Activated CD8-positive, alpha-beta memory T cell treated with anti-CD3 and anti-CD28 coated beads for 36 hours (primary cell): ENCODE results near the gene ZSWIM9. TPM values are rescaled to one million over a fixed set of nuclear protein-coding genes. Genes with fewer than 3 reads are reported as not detected.

Source experiments
- CTCF ChIA-PET: fragments of 350-600 bp; sonication (Branson Sonifier 250); formaldehyde crosslinking; loops from one replicate; lab custom pipeline; 2021; ENCODE audit warnings: antibody characterized with exemption; lab: Charles Lee
- POLR2A ChIA-PET: fragments of 350-600 bp; sonication (Branson Sonifier 250); formaldehyde crosslinking; loops from one replicate; lab custom pipeline; 2021; ENCODE audit warnings: antibody characterized with exemption; lab: Charles Lee
- total RNA-seq, 2 experiments: library from RNA; stranded (reverse); gene quantifications; one replicate each; pipeline ENCODE4 v1.2.3, GENCODE V29; 2021

Gene ZSWIM9
- total RNA-seq = 1 to 10 TPM; 8.7 to 9.1 TPM

- ChIA-PET CTCF (interaction anchor here (0.9 to 1.5 kb wide), 4 partner anchors 20 to 207 kb away, joined by 3 to 4 read pairs (median 4); no protein-coding TSS in a partner anchor), POLR2A (interaction anchor here (0.6 kb wide), 1 partner anchor 8 kb away, joined by 3 read pairs; no protein-coding TSS in a partner anchor)
Observed at GRCh38 chr19:48169939-48170803, at the start of gene ZSWIM9, which contains the start of gene LIG1. Gene ZSWIM9 (plus strand): TSS chr19:48170680. CDS start chr19:48171803, 1,123 bp downstream. Gene LIG1 (minus strand): TSS chr19:48170344. CDS start chr19:48165566, 4,778 bp downstream.

- CTCF ChIA-PET = no interaction called here
Observed at GRCh38 chr19:48121066-48121465, 49.4 kb upstream of the ZSWIM9 start.

GRCh38 chr19:48121909-48122371 is 48.5 kb upstream of the ZSWIM9 start:
- ChIA-PET CTCF (interaction anchor here (1.7 to 1.9 kb wide), 2 partner anchors 14 to 15 kb away, joined by 4 read pairs; no protein-coding TSS in a partner anchor), POLR2A (no interaction called here)

More at GRCh38 chr19:48121066-48121465, 49.4 kb upstream of the ZSWIM9 start:
- POLR2A ChIA-PET = no interaction called here

- CTCF ChIA-PET = interaction anchor here (1.7 to 1.9 kb wide), 2 partner anchors 14 to 16 kb away, joined by 4 read pairs; no protein-coding TSS in a partner anchor
- POLR2A ChIA-PET = no interaction called here
Observed at GRCh38 chr19:48122421-48122820, 48.1 kb upstream of the ZSWIM9 start.

GRCh38 chr19:48123907-48124651 is 46.4 kb upstream of the ZSWIM9 start:
- CTCF ChIA-PET = interaction anchor here (0.6 kb wide), 1 partner anchor 85 kb away, joined by 3 read pairs; no protein-coding TSS in a partner anchor

GRCh38 chr19:48127561-48127960 is 42.9 kb upstream of the ZSWIM9 start:
- CTCF ChIA-PET = no interaction called here
- POLR2A ChIA-PET = interaction anchor here (1.2 kb wide), 1 partner anchor 17 kb away, joined by 4 read pairs; the partner anchor contains the start of gene PLA2G4C

More at GRCh38 chr19:48123907-48124651, 46.4 kb upstream of the ZSWIM9 start:
- POLR2A ChIA-PET = no interaction called here

- ChIA-PET CTCF (interaction anchor here (1.0 kb wide), 1 partner anchor 14 kb away, joined by 4 read pairs; no protein-coding TSS in a partner anchor), POLR2A (no interaction called here)
Observed at GRCh38 chr19:48133094-48133493, 37.4 kb upstream of the ZSWIM9 start.

GRCh38 chr19:48135411-48135810 is 35.1 kb upstream of the ZSWIM9 start:
- CTCF ChIA-PET = no interaction called here
- POLR2A ChIA-PET = no interaction called here

- ChIA-PET CTCF (no interaction called here), POLR2A (no interaction called here)
Observed at GRCh38 chr19:48136547-48136946, 33.9 kb upstream of the ZSWIM9 start.

- ChIA-PET CTCF (no interaction called here), POLR2A (no interaction called here)
Observed at GRCh38 chr19:48137411-48137810, 33.1 kb upstream of the ZSWIM9 start.

GRCh38 chr19:48139053-48139452 is 31.4 kb upstream of the ZSWIM9 start:
- CTCF ChIA-PET = no interaction called here
- POLR2A ChIA-PET = no interaction called here

- CTCF ChIA-PET = interaction anchor here (0.6 to 1.2 kb wide), 2 partner anchors 14 to 23 kb away, joined by 3 to 4 read pairs; no protein-coding TSS in a partner anchor
- POLR2A ChIA-PET = interaction anchor here (0.6 kb wide), 1 partner anchor 29 kb away, joined by 5 read pairs; no protein-coding TSS in a partner anchor
Observed at GRCh38 chr19:48147597-48148175, 22.8 kb upstream of the ZSWIM9 start.

- ChIA-PET POLR2A (no interaction called here), CTCF (no interaction called here)
Observed at GRCh38 chr19:48148576-48148975, 21.9 kb upstream of the ZSWIM9 start.

- ChIA-PET POLR2A (no interaction called here), CTCF (interaction anchor here (1.2 kb wide), 1 partner anchor 39 kb away, joined by 4 read pairs; the partner anchor contains the start of gene PLA2G4C)
Observed at GRCh38 chr19:48149430-48149829, 21.1 kb upstream of the ZSWIM9 start.

- POLR2A ChIA-PET = no interaction called here
- CTCF ChIA-PET = interaction anchor here (0.6 to 1.3 kb wide), 6 partner anchors 42 to 86 kb away, joined by 3 to 4 read pairs (median 3); partner anchors contain the start of gene PLA2G4C
Observed at GRCh38 chr19:48152551-48152950, 17.9 kb upstream of the ZSWIM9 start.

- ChIA-PET POLR2A (interaction anchor here (0.7 kb wide), 1 partner anchor 92 kb away, joined by 4 read pairs; no protein-coding TSS in a partner anchor), CTCF (interaction anchor here (1.1 to 1.6 kb wide), 5 partner anchors 13 to 191 kb away, joined by 3 to 5 read pairs (median 3); no protein-coding TSS in a partner anchor)
Observed at GRCh38 chr19:48154003-48154402, 16.5 kb upstream of the ZSWIM9 start.

- ChIA-PET POLR2A (no interaction called here), CTCF (interaction anchor here (0.8 to 1.1 kb wide), 2 partner anchors 27 to 51 kb away, joined by 3 read pairs; no protein-coding TSS in a partner anchor)
Observed at GRCh38 chr19:48158210-48158790, 12.2 kb upstream of the ZSWIM9 start.

GRCh38 chr19:48168689-48169088 is 1.8 kb upstream of the ZSWIM9 start:
- CTCF ChIA-PET = interaction anchor here (1.3 kb wide), 1 partner anchor 62 kb away, joined by 3 read pairs; no protein-coding TSS in a partner anchor
- POLR2A ChIA-PET = no interaction called here
